GM12878 (cell line): ENCODE data around the gene BPIFB3. TPM values are rescaled to one million over a fixed set of nuclear protein-coding genes. Genes with fewer than 3 reads are reported as not detected.

Experiments
- CHD2 ChIP-seq: IDR thresholded peaks from 2 replicates; pipeline ENCODE4 v1.6.1; 2011; ENCODE audit warnings: low read depth, low read length, improper control_type of control experiment, borderline replicate concordance
- E4F1 ChIP-seq: fragments of 450-650 bp; IDR thresholded peaks from 2 replicates; pipeline ENCODE4 v1.6.1; 2018; ENCODE audit warnings: borderline replicate concordance, mild to moderate bottlenecking; ENCODE audit not compliant: partially characterized antibody
- ELK1 ChIP-seq: IDR thresholded peaks from 2 replicates; pipeline ENCODE4 v1.6.1; 2012; ENCODE audit warnings: low read depth, low read length, improper control_type of control experiment
- IRF5 ChIP-seq: fragments of 450-650 bp; IDR thresholded peaks from 2 replicates; pipeline ENCODE4 v1.6.1; 2017; ENCODE audit warnings: borderline replicate concordance
- JUNB ChIP-seq: IDR thresholded peaks from 2 replicates; pipeline ENCODE4 v1.6.1; 2016; ENCODE audit warnings: antibody characterized with exemption, mild to moderate bottlenecking
- MXI1 ChIP-seq: fragments of 150-350 bp; IDR thresholded peaks from 2 replicates; pipeline ENCODE4 v1.6.1; 2011; ENCODE audit warnings: low read depth, mild to moderate bottlenecking, inconsistent platforms, low read length, improper control_type of control experiment
- PBX3 ChIP-seq: IDR thresholded peaks from 2 replicates; pipeline ENCODE4 v1.6.1; 2011; ENCODE audit warnings: mild to moderate bottlenecking, low read depth, low read length, moderate library complexity; ENCODE audit not compliant: insufficient replicate concordance
- PRDM15 ChIP-seq: fragments of 450-650 bp; formaldehyde crosslinking; IDR thresholded peaks from 2 replicates; pipeline ENCODE4 v1.4.0; 2020; ENCODE audit warnings: mild to moderate bottlenecking, moderate library complexity
- SMAD1 ChIP-seq: fragments of 450-650 bp; IDR thresholded peaks from 2 replicates; pipeline ENCODE4 v1.6.1; 2018; ENCODE audit warnings: mild to moderate bottlenecking, low read depth; ENCODE audit not compliant: partially characterized antibody
- USF2 ChIP-seq: IDR thresholded peaks from 2 replicates; pipeline ENCODE4 v1.6.1; 2011; ENCODE audit warnings: low read depth, low read length, improper control_type of control experiment, borderline replicate concordance
- ZBTB33 ChIP-seq: fragments of 450-650 bp; IDR thresholded peaks from 2 replicates; pipeline ENCODE4 v1.6.1; 2017; ENCODE audit warnings: mild to moderate bottlenecking
- polyA plus RNA-seq, 11 experiments: library from polyadenylated mRNA; depleted of rRNA in 4 of 11; unstranded in 6 of 11; stranded (reverse) in 5 of 11; fragments of >200 nt; fragmentation: Nextera tagmentation in 4 of 11; fragmentation: Illumina TruSeq in 1 of 11; extraction: Ambion mirVana in 4 of 11; extraction: Trizol in 1 of 11; gene quantifications; 1 replicate in 1 of 11; 2 replicates in 10 of 11; pipeline versions ENCODE4 v1.2.1 to v1.2.3, GENCODE V29; 2011 to 2016; ENCODE audit warnings: inconsistent platforms in 2 of 11, missing spikeins in 2 of 11, low read depth in 1 of 11
- total RNA-seq, 4 experiments: library from RNA; depleted of rRNA in 3 of 4; stranded (reverse); fragments of >200 nt in 3 of 4; fragmentation: Illumina TruSeq in 1 of 4; extraction: Trizol in 1 of 4; gene quantifications; 2 replicates each; pipeline versions ENCODE4 v1.2.1 to v1.2.3, GENCODE V29; 2013 to 2021

BPIFB3 gene
- total and polyA plus RNA-seq, 10 of the 15 experiments (the other 5 are each of a cell fraction or from before 2014, with no cell fraction given), result not detected

GRCh38 chr20:33021879-33022278 is 31.8 kb upstream of the BPIFB3 start (continued):
- TF ChIP-seq SMAD1, result no peak
- no peak for TF ChIP-seq PBX3
- no peak for TF ChIP-seq ZBTB33
- no peak for TF ChIP-seq IRF5
- TF ChIP-seq USF2, result no peak
- no peak for TF ChIP-seq JUNB
- TF ChIP-seq MXI1, result no peak
- TF ChIP-seq PRDM15 (CRISPR knock-in tag), result no peak
- no peak for TF ChIP-seq ELK1
- no peak for TF ChIP-seq E4F1
- no peak for TF ChIP-seq CHD2
- TF ChIP-seq, all 136 proteins: peak for 0
